Stimulated activated CD4-positive, alpha-beta T cell treated with anti-CD3 and anti-CD28 coated beads, Interleukin-1b, Interleukin-23, amount 100 ng/mL, for 48 hours (primary cell): ENCODE results near the gene C19orf44.
"Not testable (repeated sequence)": the region's sequence is repeated elsewhere in the genome, so short reads cannot be mapped to it uniquely, and the experiment has no call there.

Source experiments
- DNase-seq: peaks from one replicate; pipeline ENCODE4 v3.0.0-alpha.2; 2020

Gene C19orf44

DNA sequence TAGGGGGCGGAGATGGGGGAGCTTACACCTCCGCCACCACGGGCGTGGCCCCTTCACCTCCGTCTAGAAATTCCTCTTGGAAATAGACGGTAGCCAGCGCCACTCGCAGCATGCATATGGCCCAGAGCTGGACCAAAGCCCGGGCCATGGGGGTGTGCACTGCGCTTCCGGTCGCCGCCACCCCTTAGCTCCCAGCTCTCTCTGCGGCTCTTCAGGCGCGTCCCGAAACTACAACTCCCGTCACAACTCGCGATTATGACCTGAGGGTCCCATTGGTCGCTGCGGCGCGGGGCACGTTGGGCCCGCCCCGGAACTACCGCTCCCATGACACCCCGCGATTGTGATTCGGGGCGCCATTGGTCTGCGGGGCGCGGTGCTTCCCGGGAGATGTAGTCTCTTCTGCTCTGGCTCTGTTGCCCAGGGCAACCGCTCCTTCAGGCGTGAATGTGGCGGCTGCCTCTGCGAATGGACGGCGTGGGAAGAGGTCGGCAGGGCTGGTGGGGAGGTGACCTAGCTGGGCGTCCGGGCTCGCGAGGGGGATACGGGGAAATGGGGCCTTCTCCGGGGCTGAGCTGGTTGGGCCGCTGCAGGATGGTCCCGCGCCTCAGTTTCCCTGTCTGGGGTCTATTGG lies at the start of gene C19orf44, which contains the start of gene CALR3:
Gene C19orf44 (plus strand): TSS at position 413 of the 631 bp plus-strand sequence. CDS start 4,399 bp downstream, outside the sequence.
Gene CALR3 (minus strand): TSS at position 186 of the 631 bp plus-strand sequence. CDS start 38 bp downstream, at position 148.
- DNase-seq: peak; percentile 98

DNA sequence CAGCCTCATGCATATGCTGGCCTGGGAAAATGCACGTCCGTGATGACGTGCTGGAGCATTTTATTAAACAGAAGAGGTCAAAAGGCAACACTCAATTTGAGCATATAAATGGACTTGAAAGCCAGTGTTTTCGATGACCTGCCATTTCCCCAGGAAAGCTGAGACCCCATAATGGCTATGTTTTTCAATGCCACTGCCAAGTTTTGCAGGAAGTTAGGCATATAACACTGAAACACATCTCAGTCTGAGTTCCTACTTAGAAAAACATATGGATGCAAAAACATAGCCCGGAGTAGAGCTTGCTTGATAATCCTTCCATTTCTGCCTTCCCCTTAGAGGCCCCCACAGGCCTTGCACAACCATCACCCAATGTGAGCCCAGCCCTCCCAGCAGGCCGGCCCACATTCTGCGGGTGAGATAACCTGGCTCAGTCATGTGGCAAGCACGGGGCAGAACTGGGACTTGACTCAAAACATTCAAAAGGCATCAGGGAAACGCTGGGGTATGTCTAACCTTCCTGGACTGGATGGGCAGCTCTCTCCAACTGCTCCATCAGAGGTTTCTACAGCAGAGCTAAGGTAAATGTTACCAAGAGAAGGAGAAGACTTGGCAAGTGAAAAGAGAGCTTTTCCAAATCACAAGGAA lies 49.3 kb upstream of the C19orf44 start:
- peak; percentile 55 for DNase-seq

DNA sequence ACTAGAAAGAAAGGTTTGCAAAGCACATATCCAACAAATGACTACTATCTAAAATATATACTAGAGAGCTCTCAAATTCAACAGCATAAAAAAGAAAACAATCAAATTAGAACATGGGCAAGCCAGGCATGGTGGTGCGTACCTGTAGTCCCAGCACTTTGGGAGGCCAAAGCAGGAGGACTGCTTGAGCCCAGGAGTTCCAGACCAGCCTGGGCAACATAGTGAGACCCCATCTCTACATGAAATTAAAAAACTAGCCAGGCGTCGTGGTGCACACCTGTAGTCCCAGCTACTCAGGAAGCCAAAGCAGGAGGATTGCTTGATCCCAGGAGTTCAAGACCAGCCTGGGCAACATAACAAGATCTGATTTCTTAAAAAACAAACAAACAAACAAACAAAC lies 47.3 kb upstream of the C19orf44 start:
- not testable (repeated sequence) for DNase-seq

DNA sequence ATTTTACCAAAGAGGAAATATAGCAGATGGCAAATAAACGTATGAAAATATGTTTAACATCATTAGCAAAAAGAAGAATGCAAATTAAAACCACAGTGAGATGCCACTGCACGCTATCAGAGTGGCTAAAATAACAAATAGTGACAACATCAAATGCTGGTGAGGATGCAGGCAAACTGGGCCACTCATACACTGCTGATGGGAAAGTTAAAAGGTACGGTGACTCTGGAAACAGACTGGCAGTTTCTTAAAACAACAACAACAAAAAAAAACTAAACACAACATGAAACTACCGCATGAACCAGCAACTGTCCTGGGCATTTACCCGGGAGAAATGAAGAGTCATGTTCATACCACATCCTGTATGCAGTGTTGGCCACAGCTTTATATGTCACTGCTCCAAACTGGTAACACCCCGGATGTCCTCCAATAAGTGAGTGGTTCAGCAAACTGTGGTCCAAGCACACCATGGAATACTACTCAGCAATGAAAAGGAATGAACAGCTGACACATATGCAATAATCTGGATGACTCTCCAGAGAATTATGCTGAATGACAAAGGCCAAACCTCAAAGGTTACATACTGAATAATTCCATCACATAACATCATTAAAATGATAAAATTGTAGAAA lies 46.7 kb upstream of the C19orf44 start:
- peak; percentile 36 for DNase-seq

DNA sequence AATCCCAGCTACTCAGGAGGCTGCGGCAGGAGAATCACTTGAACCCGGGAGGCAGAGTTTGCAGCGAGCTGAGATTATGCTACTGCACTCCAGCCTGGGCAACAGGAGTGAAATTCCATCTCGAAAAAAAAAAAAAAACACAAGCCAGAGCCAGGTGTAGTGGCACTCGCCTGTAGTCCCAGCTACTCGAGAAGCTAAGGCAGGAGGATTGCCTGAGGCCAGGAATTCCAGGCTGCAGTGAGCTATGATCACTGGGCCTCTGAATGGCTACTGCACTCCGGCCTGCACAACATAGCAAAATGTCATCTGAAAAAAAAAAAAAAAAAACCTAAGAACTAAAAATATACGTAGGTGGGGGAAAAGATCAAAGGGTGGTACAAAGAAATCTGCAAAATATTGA lies 43.9 kb upstream of the C19orf44 start:
- DNase-seq: no peak

DNA sequence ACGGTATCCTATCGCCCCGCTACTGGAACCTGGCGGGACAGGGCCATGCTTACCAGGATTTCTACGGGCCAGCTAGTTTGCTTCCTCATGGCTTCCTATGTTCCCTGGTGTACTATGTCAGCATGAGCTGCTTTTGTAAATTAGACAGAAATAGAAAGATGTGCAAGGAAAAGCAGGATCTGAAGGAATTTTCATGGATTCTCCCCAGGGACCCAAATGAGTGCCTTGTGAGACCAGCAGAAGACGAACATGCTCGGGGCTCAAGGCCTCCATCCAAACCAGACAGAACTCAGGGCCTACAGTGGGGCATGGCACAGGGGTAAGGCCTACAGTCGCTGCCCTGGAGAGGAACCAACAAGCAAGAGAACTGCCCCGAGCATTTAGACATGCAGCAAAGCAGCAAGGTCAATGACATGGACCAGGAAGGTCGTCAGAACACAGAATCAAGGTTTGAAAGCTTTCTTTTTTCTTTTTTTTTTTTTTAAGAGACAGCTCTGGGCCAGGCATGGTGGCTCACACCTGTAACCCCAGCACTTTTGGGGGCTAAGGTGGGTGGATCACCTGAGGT lies 41.8 kb upstream of the C19orf44 start:
- no peak for DNase-seq

DNA sequence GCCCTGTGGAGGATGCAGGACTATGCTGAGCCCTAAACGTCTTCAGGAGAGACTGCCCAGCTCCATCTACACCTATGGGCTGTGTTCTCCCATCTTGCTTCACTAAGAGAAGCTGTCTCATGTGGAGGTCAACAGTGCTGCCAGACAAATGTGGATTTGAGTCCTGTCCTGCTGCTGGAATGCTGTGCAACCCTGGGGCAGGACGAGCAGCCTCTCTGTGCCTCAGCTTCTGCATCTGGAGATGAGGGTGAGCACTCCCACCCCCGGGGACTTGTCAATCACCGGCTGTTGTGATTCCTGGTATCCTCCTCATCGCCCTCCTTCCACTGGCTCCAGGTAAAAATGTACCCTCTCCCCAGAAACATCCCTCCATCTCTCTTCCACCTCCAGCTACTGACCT lies 40.7 kb upstream of the C19orf44 start:
- no peak for DNase-seq

DNA sequence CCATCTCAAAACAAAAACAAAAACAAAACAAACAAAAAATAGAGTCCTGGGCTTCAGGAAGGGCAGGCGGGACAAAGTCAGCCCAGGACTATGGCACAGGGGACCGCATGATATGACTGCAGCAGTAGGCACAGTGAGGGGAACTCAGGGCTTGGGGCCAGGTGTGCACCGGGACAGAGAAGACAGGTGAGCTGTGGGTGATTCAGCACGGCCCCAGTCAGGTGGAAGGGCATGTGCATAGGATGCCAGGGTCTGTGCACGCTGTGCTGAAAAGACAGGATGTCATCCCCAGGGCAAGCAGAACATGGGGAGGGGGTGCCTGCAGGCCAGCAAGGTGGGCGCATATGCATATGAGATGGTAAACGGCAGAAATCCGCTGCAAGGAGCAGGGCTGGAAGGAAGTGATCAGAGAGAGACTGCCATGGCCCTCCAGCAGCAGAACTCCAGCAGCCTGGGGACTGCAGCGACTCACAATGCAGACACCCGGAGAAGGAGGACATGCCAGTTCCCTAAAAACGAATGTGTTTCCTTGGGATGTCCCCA lies 39.5 kb upstream of the C19orf44 start:
- no peak for DNase-seq

DNA sequence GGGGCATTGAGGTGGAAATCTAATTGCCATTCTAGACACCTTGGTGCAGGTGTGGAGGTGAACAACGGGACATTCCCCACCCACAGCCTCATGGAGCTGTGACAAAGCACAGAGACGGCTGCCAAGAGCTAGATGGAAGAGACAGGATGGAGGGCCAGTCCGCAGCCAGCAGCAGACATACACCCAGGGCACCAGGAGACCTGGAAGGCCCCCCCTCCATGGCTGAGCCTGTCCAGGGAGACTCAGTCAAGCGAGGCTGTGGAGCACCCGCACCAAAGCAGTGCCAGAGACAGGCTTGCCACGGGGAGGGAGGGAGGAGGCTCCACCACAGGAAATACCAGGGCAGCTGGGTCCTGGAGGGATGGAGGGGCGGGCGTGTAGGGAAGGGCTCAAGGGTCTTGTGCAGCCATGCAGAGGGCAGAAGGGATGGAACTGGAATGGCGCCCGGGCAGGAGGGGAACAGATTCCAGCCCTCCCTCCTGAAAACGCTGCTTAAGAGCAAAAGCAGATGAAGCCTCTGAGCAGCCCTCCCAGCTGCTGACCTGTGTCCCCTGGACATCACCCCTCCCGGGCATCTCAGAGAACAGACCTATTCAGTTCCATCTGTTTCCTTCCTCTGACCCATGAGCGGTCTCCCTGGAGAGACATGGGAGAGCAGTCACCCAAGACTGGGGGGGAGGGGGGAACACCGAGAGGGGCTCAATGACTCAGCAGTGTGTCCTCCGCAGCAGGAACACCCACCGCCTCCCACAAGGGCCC lies 38.8 kb upstream of the C19orf44 start:
- DNase-seq: no peak

DNA sequence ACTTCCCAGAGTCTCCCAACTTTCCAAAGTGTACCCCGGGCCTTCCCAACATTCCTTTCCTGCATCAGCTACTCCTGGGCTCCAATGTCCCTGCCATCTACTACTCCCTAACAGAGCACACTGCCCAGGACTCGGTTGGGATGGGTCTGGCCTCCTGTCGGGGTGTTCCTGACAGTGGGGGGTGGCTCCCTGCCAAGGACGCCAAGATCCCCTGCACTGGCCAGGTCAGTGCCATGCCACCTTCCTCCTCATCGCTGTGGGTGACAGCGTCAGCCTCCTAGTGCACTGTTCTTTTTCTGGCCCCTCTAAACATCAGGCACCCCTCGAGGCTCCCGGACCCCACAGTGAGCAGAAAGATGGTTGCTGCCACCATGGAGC lies 38.3 kb upstream of the C19orf44 start:
- no peak for DNase-seq

DNA sequence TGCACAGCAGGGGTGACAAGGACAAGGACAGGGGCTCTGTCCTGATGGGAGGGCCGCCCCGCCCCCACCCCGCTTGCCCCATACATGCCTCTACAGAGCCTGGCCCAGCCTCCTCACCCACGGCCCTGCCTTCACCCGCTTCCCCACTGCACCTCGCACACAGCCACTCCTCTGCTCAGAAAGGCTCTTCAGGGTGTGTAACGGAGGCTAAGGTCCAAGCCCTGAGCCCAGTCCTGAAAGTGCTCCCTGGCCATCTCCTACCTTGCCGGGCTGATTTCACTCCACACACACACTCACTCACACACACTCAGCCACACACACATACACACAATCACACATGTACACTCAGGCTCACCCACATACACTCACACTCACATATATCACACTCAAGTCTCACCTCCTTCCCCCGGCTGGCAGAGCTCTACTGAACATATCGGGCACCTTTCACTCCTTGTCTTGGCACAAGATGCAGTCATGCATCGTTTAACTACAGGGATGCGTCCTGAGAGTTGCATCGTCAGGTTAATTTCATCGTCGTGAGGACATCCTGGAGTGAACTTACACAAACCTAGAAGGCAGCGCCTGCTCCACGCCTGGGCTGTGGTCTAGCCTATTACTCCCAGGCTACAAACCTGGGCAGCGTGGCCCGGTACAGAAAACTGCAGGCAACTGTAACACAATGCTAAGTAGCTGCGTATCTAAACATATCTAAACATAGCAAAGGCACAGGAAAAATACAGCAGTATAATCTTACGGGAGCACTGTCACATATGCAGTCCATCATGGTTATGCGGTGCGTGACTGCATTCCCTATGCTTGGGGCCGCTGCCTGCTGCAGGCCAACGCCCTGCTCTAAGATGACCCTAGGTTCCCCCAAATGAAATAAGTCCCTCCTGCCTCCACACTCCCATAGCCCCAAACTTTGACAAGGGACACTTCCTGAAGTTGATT lies 37.5 kb upstream of the C19orf44 start:
- no peak for DNase-seq

DNA sequence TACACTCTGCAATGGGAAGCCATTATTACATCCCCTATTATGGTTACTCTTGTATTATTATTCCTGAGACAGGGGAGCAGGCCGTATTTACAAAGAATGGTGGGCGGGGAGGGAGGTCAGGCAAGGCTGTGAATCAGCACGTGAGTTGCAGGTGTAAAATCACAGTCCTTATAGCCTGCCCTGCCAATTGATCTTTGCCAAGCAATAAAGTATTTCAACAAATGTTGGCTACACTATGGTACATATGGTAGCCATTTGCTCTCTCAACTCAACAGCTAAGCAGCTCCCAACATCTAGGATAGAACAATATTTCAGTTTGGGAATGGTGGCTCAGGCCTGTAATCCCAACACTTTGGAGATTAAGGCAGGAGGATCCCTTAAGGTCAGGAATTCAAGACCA lies 36.5 kb upstream of the C19orf44 start:
- no peak for DNase-seq

DNA sequence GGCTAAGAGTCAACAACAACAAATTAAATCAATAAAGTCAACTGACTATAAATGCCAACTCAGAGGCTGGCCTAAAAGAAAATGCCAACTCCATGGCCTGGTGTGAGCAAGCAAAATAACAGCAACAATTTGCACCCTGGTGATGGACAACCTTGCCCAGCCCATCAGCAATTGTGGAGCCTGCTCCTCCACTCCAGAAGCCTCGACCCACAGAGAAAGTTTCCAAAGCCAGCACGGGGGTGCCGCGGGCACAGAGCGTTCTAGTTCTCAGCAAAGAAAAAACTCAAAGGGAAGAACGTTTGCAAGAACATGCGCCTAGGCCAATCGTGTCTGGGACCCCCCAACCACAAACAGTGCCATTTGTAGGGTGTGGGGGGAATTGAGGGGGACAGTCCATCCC lies 35.7 kb upstream of the C19orf44 start:
- DNase-seq: no peak

DNA sequence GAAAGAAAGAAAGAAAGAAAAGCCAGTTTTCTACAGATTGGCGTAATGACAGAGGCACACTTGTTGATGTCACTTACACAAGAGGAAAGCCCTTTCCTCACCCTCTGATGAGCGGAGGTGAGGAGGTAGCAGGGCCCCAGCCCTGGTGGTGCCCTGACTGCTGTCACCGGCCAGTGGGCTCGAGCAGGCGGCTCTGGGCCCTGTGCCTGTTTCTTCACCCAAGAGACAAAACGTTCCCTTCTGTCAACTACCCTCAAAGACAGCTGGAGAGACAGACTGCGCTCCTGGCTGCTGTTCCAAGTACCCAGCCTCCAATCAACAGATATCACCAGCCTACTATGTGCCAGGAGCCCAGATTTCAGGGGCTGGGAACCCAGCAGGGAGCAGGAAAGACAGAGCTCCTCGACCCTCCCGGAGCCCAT lies 34.6 kb upstream of the C19orf44 start:
- no peak for DNase-seq

DNA sequence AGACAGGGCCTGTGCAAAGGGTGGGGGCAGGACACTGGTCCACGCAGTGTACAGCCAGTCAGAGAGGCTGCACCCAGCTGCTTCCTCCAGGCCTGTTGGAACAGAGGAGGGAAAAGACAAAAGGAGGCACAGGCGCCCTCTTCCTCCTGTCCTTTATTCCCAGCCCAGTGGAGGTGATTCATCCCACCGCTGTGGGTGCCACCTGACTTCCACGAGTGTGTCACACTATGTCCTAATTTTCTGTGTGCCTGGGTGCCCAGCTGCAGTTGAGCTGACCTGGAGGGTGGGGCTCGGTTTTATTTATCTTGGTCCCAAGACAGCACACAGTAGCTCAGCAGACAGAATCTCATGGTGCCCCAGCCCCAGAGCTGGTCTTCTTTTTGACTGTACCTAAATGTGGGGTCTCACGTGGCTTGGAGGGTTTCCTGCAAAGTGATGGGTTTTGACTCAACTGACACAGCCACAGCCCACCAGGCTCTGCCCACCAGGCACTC lies 33.4 kb upstream of the C19orf44 start:
- DNase-seq: no peak

DNA sequence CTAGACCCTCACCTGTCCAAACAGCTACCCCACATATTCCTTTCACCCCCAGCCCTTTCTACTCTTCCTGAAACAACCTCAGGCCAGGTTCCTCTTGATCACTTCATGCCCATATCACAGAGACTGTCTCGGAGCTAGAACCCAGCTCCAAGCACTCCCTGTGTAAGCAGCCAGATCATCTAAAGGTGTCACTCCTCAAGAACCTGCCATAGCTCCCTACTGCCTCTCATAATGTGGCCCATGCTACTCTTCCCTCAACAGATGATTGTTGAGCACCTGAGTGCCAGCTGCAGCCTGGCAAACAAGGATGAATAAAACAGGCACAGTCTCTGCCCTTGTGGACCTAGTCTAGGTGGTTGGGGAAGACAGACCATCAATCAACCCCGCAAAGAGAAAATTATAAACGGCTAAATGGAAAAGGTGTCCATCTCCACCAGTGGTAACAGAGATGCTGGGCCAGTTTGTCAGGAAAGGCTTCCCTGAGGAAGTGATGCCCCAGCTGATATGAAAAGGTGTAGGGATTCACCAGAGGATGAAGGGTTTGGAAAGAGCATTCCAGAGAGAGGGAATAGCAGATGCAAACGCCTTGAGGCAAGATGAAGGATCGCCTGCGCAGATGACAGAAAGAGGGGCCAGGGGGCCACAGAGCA lies 32.7 kb upstream of the C19orf44 start:
- DNase-seq: no peak

DNA sequence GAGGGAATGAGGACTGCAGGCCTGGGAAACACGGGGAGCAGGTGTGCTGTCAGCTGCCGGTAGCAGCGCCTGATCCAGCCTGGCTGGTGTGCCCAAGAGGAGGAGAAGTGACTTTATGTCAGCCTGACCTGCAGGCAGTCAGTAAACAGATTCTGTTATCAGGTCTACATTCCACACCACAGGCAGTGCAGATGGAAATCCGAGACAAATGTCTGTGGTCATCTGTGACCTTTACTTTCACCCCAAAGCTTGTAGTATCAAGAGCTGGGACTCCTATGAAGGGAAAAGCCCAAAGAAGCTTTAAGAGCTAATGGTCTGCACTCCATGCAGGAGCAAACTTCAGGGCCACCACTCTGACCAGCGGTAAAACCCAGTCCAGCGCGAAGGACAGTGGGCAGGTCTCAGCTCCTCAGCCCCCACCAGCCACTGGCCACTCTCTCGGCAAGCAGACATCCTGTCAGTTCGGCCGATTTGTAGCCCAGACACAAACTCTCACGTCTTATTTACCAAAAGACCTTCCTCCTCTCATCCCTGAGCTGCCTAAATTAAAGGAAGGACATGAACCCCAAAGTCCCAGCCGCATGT lies 32.1 kb upstream of the C19orf44 start:
- DNase-seq: no peak

DNA sequence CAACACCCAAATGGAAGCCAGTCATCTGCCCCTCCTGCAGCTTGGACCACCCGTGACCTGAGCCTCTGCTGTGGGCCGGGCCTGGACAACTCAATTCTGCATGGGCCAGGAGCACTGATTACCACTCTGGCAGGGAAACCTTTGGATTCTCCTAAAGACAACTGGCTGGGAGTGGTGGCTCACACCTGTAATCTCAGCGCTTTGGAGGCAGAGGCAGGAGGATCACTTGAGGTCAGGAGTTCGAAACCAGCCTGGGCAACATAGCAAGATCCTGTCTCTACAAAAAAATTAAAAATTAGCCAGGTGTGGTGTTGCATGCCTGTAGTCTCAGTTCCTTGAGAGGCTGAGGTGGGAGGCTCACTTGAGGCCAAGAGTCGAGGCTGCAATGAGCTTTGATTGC lies 31.0 kb upstream of the C19orf44 start:
- no peak for DNase-seq

DNA sequence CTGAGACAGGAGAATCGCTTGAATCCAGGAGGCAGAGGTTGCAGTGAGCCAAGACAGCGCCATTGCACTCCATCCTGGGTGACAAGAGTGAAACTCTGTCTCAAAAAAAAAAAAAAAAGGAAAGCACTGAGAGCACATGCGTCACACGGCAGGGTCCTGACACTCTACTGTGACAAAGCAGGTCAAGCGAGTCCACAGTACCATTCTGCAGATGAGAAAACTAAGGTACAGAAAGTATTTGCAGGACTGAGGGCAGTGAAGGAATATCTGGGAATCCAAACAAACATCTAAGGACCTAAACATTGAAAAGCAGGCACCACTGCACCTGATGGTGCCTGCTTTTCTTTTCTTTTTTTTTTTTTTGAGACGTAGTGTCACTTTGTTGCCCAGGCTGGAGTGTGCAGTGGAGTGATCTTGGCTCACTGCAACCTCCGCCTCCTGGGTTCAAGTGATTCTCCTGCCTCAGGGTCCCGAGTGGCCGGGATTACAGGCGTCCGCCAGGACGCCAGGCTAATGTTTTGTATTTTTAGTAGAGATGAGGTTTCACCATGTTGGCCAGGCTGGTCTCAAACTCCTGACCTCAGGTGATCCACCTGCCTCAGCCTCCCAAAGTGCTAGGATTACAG lies 29.3 kb upstream of the C19orf44 start:
- DNase-seq: not testable (repeated sequence)

DNA sequence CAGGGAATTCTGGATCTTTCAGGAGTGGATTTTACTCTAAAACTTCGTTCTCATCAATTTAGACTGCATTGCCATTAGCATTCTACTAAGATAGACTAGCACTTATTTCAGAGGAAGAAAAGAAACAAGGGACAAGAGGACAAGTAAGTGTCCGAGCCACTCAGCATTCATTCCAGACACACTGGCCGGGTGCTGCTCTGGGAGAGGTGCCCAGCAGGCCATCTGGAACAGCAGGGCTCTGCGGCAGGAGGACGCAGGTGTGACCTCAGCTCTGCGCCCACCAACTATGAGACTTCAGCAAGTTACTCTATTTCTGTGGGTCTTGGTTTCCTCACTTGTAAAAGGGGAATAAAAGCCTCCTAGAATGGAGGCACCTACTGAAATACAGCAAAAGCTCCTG lies 28.6 kb upstream of the C19orf44 start:
- no peak for DNase-seq
